HepG2 (cell line): ENCODE data around the gene THBS1. TPM values are rescaled to one million over a fixed set of nuclear protein-coding genes. Genes with fewer than 3 reads are reported as not detected.
A peak's percentile ranks its signal among the peaks of the same experiment; 100 is the strongest.

Experiments
- ATAC-seq: fragments of 200-7000 bp; cut with Tn5 transposase; 3 replicates; pipeline ENCODE4 v1.9.1; 2020; ENCODE audit warnings: mild to moderate bottlenecking, moderate library complexity
- BruUV-seq: library from RNA; stranded (reverse); fragments of 400-500 nt; replicated peaks from 2 replicates; lab custom pipeline; 2021; lab: Mats Ljungman, UMichigan
- CTCF ChIA-PET: fragments of 300-600 bp; formaldehyde crosslinking; extraction: SDS; loops from one replicate; lab custom pipeline; 2021; ENCODE audit warnings: low total read pairs, inconsistent platforms, low intra/inter-chr PET ratio; lab: Yijun Ruan, JAX
- POLR2A ChIA-PET: fragments of 350-600 bp; sonication (Branson Sonifier 250); formaldehyde crosslinking; loops from one replicate; lab custom pipeline; 2020; ENCODE audit warnings: antibody characterized with exemption, inconsistent platforms; lab: Yijun Ruan, JAX
- DNase-seq: peaks from one replicate; pipeline ENCODE4 v3.0.0-alpha.2; 2015; ENCODE audit warnings: low spot score
- FAIRE-seq: peaks from 3 replicates; lab custom pipeline; 2011; peaks lifted over from hg19 to GRCh38; lab: Jason Lieb, UNC
- H2AFZ ChIP-seq: one replicate; pipeline ENCODE4 v1.6.1; 2011; ENCODE audit warnings: low read length, inconsistent platforms
- H3K27ac ChIP-seq: fragments of 300-600 bp; 3 replicates; pipeline ENCODE4 v1.8.0; 2011; ENCODE audit warnings: mixed run types, mild to moderate bottlenecking, mixed read lengths, low read length, inconsistent platforms; ENCODE audit not compliant: insufficient read depth; ENCODE audit errors: extremely low read length
- H3K27me3 ChIP-seq, 2 experiments: fragments of 200-600 bp in 1 of 2; 2 replicates in 1 of 2; 3 replicates in 1 of 2; pipeline versions ENCODE4 v1.6.0 to v1.8.0; 2011; ENCODE audit warnings: low read length in 2 of 2, mild to moderate bottlenecking in 2 of 2, moderate library complexity in 2 of 2, inconsistent platforms in 1 of 2; ENCODE audit not compliant: insufficient read depth in 2 of 2, control insufficient read depth in 1 of 2
- H3K36me3 ChIP-seq, 2 experiments: fragments of 200-600 bp in 1 of 2; replicated peaks in 1 of 2; 2 replicates in 1 of 2; 3 replicates in 1 of 2; pipeline versions ENCODE4 v1.5.1 to v1.8.0; 2011; ENCODE audit warnings: low read length in 2 of 2, inconsistent platforms in 1 of 2; ENCODE audit not compliant: insufficient read depth in 2 of 2, control insufficient read depth in 1 of 2
- H3K4me1 ChIP-seq: 2 replicates; pipeline ENCODE4 v1.5.1; 2012; ENCODE audit warnings: low read length, inconsistent platforms; ENCODE audit not compliant: insufficient read depth
- H3K4me2 ChIP-seq: 2 replicates; pipeline ENCODE4 v1.6.0; 2011; ENCODE audit warnings: low read depth, low read length, inconsistent platforms
- H3K4me3 ChIP-seq, 3 experiments: fragments of 200-600 bp in 1 of 3; sonication (generic), shearing (Covaris generic) in 1 of 3; replicated peaks in 1 of 3; 2 replicates each; pipeline ENCODE4 v1.5.1; 2011 to 2016; ENCODE audit warnings: low read length in 3 of 3, inconsistent platforms in 2 of 3, low read depth in 2 of 3, mild to moderate bottlenecking in 2 of 3, control low read depth in 1 of 3, mixed read lengths in 1 of 3; ENCODE audit not compliant: insufficient read depth in 1 of 3
- H3K79me2 ChIP-seq: one replicate; pipeline ENCODE4 v1.6.1; 2011; ENCODE audit warnings: low read length, inconsistent platforms; ENCODE audit not compliant: insufficient read depth
- H3K9ac ChIP-seq: 2 replicates; pipeline ENCODE4 v1.6.0; 2011; ENCODE audit warnings: mild to moderate bottlenecking, low read depth, low read length, inconsistent platforms; ENCODE audit not compliant: insufficient read depth
- H3K9me3 ChIP-seq: 2 replicates; pipeline ENCODE4 v1.5.1; 2012; ENCODE audit warnings: mild to moderate bottlenecking, low read length
- H4K20me1 ChIP-seq: 2 replicates; pipeline ENCODE4 v1.6.0; 2011; ENCODE audit warnings: inconsistent platforms, mild to moderate bottlenecking, low read length, moderate library complexity; ENCODE audit not compliant: insufficient read depth
- AKAP8 ChIP-seq: sonication (generic); formaldehyde crosslinking; IDR thresholded peaks from 2 replicates; pipeline ENCODE4 v1.5.1; 2020; ENCODE audit warnings: mild to moderate bottlenecking, missing genetic modification reagents
- CBX5 ChIP-seq: sonication (generic); formaldehyde crosslinking; IDR thresholded peaks from 2 replicates; pipeline ENCODE4 v1.4.0; 2020; ENCODE audit warnings: missing genetic modification reagents, borderline replicate concordance
- DPF2 ChIP-seq: sonication (generic); formaldehyde crosslinking; IDR thresholded peaks from 2 replicates; pipeline ENCODE4 v1.4.0; 2020; ENCODE audit warnings: mild to moderate bottlenecking, low read depth, missing genetic modification reagents, borderline replicate concordance
- EP300 ChIP-seq, 3 experiments: sonication (generic) in 1 of 3; formaldehyde crosslinking in 1 of 3; IDR thresholded peaks; 2 replicates each; pipeline versions ENCODE4 v1.5.1 to v1.6.1; 2011 to 2020; ENCODE audit warnings: low read depth in 2 of 3, low read length in 2 of 3, borderline replicate concordance in 1 of 3, improper control_type of control experiment in 1 of 3, mild to moderate bottlenecking in 1 of 3, missing genetic modification reagents in 1 of 3, moderate library complexity in 1 of 3
- ETV5 ChIP-seq: IDR thresholded peaks from 2 replicates; pipeline ENCODE4 v1.6.1; 2018; ENCODE audit warnings: missing biosample characterization, missing genetic modification reagents, inconsistent platforms, borderline replicate concordance
- FOSL2 ChIP-seq: sonication (generic); formaldehyde crosslinking; IDR thresholded peaks from 2 replicates; pipeline ENCODE4 v1.4.0; 2020; ENCODE audit warnings: missing genetic modification reagents
- HMG20B ChIP-seq: conservative IDR thresholded peaks from 2 replicates; pipeline ENCODE4 v1.6.1; 2016; ENCODE audit warnings: missing genetic modification reagents, missing compliant biosample characterization
- MTA1 ChIP-seq: sonication (generic); formaldehyde crosslinking; IDR thresholded peaks from 2 replicates; pipeline ENCODE4 v1.4.0; 2020; ENCODE audit warnings: missing genetic modification reagents, mild to moderate bottlenecking, borderline replicate concordance
- MTF1 ChIP-seq: sonication (generic); formaldehyde crosslinking; IDR thresholded peaks from 2 replicates; pipeline ENCODE4 v1.5.0; 2020; ENCODE audit warnings: missing genetic modification reagents
- POLR2A ChIP-seq, 2 experiments: IDR thresholded peaks; 2 replicates each; pipeline ENCODE4 v1.6.1; 2011; ENCODE audit warnings: low read depth in 2 of 2, low read length in 2 of 2, mild to moderate bottlenecking in 1 of 2, moderate library complexity in 1 of 2; ENCODE audit not compliant: insufficient read depth in 1 of 2
- POLR2AphosphoS2 ChIP-seq: IDR thresholded peaks from 2 replicates; pipeline ENCODE4 v1.6.1; 2011; ENCODE audit warnings: low read depth, low read length, improper control_type of control experiment
- SMAD3 ChIP-seq: sonication (generic); formaldehyde crosslinking; IDR thresholded peaks from 2 replicates; pipeline ENCODE4 v1.4.0; 2020; ENCODE audit warnings: missing genetic modification reagents
- TAF15 ChIP-seq: fragments of 200-400 bp; formaldehyde crosslinking; IDR thresholded peaks from one replicate; pipeline ENCODE4 v1.6.1; 2018; ENCODE audit warnings: mild to moderate bottlenecking, low read depth, low read length; ENCODE audit not compliant: poor library complexity, severe bottlenecking
- TEAD3 ChIP-seq: optimal IDR thresholded peaks from 2 replicates; pipeline ENCODE3; 2016; ENCODE audit warnings: borderline replicate concordance
- TGIF2 ChIP-seq: IDR thresholded peaks from 2 replicates; pipeline ENCODE4 v1.6.1; 2016; ENCODE audit warnings: control low read depth, missing compliant biosample characterization
- ZNF121 ChIP-seq: sonication (generic); formaldehyde crosslinking; IDR thresholded peaks from 2 replicates; pipeline ENCODE4 v1.5.0; 2020; ENCODE audit warnings: mild to moderate bottlenecking, missing genetic modification reagents
- ZNF557 ChIP-seq: sonication (generic); formaldehyde crosslinking; IDR thresholded peaks from 2 replicates; pipeline ENCODE4 v1.4.0; 2020; ENCODE audit warnings: missing genetic modification reagents
- ZNF567 ChIP-seq: sonication (generic); formaldehyde crosslinking; IDR thresholded peaks from 2 replicates; pipeline ENCODE4 v1.8.1; 2023; ENCODE audit warnings: mild to moderate bottlenecking, missing genetic modification reagents, borderline replicate concordance
- ZNF614 ChIP-seq: IDR thresholded peaks from 2 replicates; pipeline ENCODE4 v1.6.1; 2018; ENCODE audit warnings: missing biosample characterization, missing genetic modification reagents, inconsistent platforms, borderline replicate concordance
- ZNF619 ChIP-seq: sonication (generic); formaldehyde crosslinking; IDR thresholded peaks from 2 replicates; pipeline ENCODE4 v1.4.0; 2020; ENCODE audit warnings: mild to moderate bottlenecking, missing genetic modification reagents
- ZNF773 ChIP-seq: sonication (generic); formaldehyde crosslinking; IDR thresholded peaks from 2 replicates; pipeline ENCODE4 v1.4.0; 2020; ENCODE audit warnings: missing genetic modification reagents, borderline replicate concordance
- ZNF883 ChIP-seq: sonication (generic); formaldehyde crosslinking; IDR thresholded peaks from 2 replicates; pipeline ENCODE4 v1.5.1; 2020; ENCODE audit warnings: mild to moderate bottlenecking, missing genetic modification reagents; ENCODE audit errors: not compliant biosample characterization
- WGBS: methylation state at CpG from one replicate; pipeline ENCODE4 v1.1.6; 2017; ENCODE audit warnings: low lambda C conversion rate; 5-methylcytosine and 5-hydroxymethylcytosine counted together
- in situ Hi-C: cut with HindIII; loops from 2 replicates; pipeline ENCODE4 v1.10.0; 2017; ENCODE audit warnings: low pct_unique_long_range_greater_than_20kb; ENCODE audit not compliant: extremely low pct_ligation_motif_present
- intact Hi-C: fragments of 100-400 bp; cut with micrococcal nuclease; formaldehyde crosslinking; loops from one replicate; pipeline ENCODE4 v1.10.0; 2022; ENCODE audit not compliant: unreplicated experiment
- polyA plus RNA-seq, 8 experiments: library from polyadenylated mRNA; depleted of rRNA in 3 of 8; stranded (reverse) in 7 of 8; unstranded in 1 of 8; fragments of >200 nt; fragmentation: Illumina TruSeq in 4 of 8; extraction: Trizol in 4 of 8; gene quantifications; 2 replicates each; pipeline versions ENCODE4 v1.2.1 to v1.2.3, GENCODE V29; 2011 to 2016; ENCODE audit warnings: low read depth in 4 of 8, missing spikeins in 1 of 8, mixed read lengths in 1 of 8; ENCODE audit not compliant: insufficient read depth in 1 of 8
- total RNA-seq, 5 experiments: library from RNA; depleted of rRNA; stranded (reverse); fragments of >200 nt; fragmentation: Illumina TruSeq; extraction: Trizol; gene quantifications; 2 replicates each; pipeline ENCODE4 v1.2.3, GENCODE V29; 2016; ENCODE audit warnings: low read depth in 1 of 5
- TF ChIP-seq, protein P1 (sequence below): IDR thresholded peaks from 2 replicates; pipeline ENCODE4 v1.6.1; 2012; ENCODE audit warnings: inconsistent platforms
- TF ChIP-seq, protein P2 (sequence below): sonication (generic); formaldehyde crosslinking; IDR thresholded peaks from 2 replicates; pipeline ENCODE4 v1.4.0; 2020; ENCODE audit warnings: missing genetic modification reagents, mild to moderate bottlenecking, borderline replicate concordance

THBS1 gene
- total and polyA plus RNA-seq, 2 of the 13 experiments (the other 11 are each of a cell fraction or from before 2014, with no cell fraction given), result 54.7 to 67.1 TPM

DNA sequence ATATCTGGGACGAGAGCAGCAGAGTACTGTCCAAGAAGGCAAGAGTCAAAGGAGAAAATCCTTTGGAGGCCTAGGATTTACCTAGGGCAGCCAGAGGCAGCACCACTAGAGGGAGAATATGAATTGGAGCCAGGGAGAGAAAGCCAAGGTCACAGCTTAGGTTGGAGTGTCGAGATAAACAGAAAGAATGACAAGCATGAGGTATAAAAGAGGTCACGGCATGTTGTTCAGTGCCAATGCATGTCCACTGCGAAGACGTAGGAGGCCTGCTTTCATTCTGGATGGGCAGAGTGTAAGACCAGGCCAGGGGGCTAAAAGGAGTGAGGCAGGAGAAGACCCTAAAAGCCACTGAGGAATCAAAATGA, 47.2 kb downstream of the THBS1 start:
- in situ Hi-C loops (no loop called here), intact Hi-C loops (no loop called here)
- no peaks in the 10 kb centered on the region for H3K9me3 ChIP-seq
- H3K27ac ChIP-seq, result no peak overlapping the region
- H3K4me1 ChIP-seq, result peaks cover 57% of the 10 kb centered on the region
- H3K36me3 ChIP-seq, result no peaks in the 10 kb centered on the region
- ChIA-PET POLR2A (no interaction called here), CTCF (no interaction called here)
- 3% methylated on average over 5 of the region's 5 CpGs for WGBS
- no peaks in the 10 kb centered on the region for H3K79me2 ChIP-seq
- H3K4me3 ChIP-seq, result no peak overlapping the region
- FAIRE-seq, result peak; percentile 58
- H4K20me1 ChIP-seq, result no peaks in the 10 kb centered on the region
- peak; percentile 56 for DNase-seq
- H2AFZ ChIP-seq, result no peak overlapping the region
- H3K4me2 ChIP-seq, result peak overlapping the region; percentile 21
- peak; percentile 81 for ATAC-seq
- H3K27me3 ChIP-seq, result peaks cover 0 to 4% of the 10 kb centered on the region in 2 experiments; a peak in 1 of 5 replicates
- BruUV-seq, result no TSS peak
- H3K9ac ChIP-seq, result no peak overlapping the region
- TF ChIP-seq ZNF614, result 0 out of 2 replicates have a peak, but pooled peaks have one; percentile 29
- TF ChIP-seq, protein P1, sequence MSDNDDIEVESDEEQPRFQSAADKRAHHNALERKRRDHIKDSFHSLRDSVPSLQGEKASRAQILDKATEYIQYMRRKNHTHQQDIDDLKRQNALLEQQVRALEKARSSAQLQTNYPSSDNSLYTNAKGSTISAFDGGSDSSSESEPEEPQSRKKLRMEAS, result peak; percentile 46; the same call in 1 of the 2 replicates
- TF ChIP-seq ZNF121 (CRISPR knock-in tag), result no peak
- TF ChIP-seq ZNF619 (CRISPR knock-in tag), result no peak
- TF ChIP-seq ETV5 (CRISPR knock-in tag), result no peak
- TF ChIP-seq POLR2A (IDR thresholded peaks at IDR 0.05; ENCODE audit: insufficient read depth in 1 of 2, low read depth in 2 of 2, low read length in 2 of 2), result no peak
- no peak for TF ChIP-seq ZNF883 (CRISPR knock-in tag)
- no peak for TF ChIP-seq DPF2
- TF ChIP-seq EP300 (IDR thresholded peaks at IDR 0.05; ENCODE audit: low read depth in 2 of 2, low read length in 2 of 2), result no peak
- no peak for TF ChIP-seq EP300 (CRISPR knock-in tag; IDR thresholded peaks at IDR 0.05; ENCODE audit: borderline replicate concordance)
- TF ChIP-seq MTF1 (CRISPR knock-in tag), result no peak
- peak; percentile 37 for TF ChIP-seq TEAD3
- no peak for TF ChIP-seq FOSL2 (CRISPR knock-in tag)
- no peak for TF ChIP-seq POLR2AphosphoS2
- TF ChIP-seq TGIF2 (CRISPR knock-in tag), result peak; percentile 58
- no peak for TF ChIP-seq HMG20B (CRISPR knock-in tag)
- TF ChIP-seq ZNF567 (CRISPR knock-in tag), result no peak
- no peak for TF ChIP-seq AKAP8 (CRISPR knock-in tag)
- TF ChIP-seq, protein P2, sequence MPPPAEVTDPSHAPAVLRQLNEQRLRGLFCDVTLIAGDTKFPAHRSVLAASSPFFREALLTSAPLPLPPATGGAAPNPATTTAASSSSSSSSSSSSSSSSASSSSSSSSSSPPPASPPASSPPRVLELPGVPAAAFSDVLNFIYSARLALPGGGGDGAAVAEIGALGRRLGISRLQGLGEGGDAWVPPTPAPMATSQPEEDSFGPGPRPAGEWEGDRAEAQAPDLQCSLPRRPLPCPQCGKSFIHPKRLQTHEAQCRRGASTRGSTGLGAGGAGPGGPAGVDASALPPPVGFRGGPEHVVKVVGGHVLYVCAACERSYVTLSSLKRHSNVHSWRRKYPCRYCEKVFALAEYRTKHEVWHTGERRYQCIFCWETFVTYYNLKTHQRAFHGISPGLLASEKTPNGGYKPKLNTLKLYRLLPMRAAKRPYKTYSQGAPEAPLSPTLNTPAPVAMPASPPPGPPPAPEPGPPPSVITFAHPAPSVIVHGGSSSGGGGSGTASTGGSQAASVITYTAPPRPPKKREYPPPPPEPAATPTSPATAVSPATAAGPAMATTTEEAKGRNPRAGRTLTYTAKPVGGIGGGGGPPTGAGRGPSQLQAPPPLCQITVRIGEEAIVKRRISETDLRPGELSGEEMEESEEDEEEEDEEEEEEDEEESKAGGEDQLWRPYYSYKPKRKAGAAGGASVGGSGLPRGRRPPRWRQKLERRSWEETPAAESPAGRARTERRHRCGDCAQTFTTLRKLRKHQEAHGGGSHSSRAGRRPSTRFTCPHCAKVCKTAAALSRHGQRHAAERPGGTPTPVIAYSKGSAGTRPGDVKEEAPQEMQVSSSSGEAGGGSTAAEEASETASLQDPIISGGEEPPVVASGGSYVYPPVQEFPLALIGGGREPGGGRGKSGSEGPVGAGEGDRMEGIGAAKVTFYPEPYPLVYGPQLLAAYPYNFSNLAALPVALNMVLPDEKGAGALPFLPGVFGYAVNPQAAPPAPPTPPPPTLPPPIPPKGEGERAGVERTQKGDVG, result no peak
- TF ChIP-seq ZNF773 (CRISPR knock-in tag), result no peak
- no peak for TF ChIP-seq MTA1 (CRISPR knock-in tag)
- no peak for TF ChIP-seq CBX5 (CRISPR knock-in tag)
- TF ChIP-seq TAF15, result no peak
- no peak for TF ChIP-seq ZNF557 (CRISPR knock-in tag)
- no peak for TF ChIP-seq SMAD3 (CRISPR knock-in tag)
